Endothelial cell of umbilical vein (primary cell): ENCODE measurements around the gene TMEM205. TPM values are rescaled to one million over a fixed set of nuclear protein-coding genes. Genes with fewer than 3 reads are reported as not detected.

Experiments
- BruUV-seq: library from RNA; stranded (reverse); fragments of 400-500 nt; replicated peaks from 2 replicates; lab custom pipeline; 2021; lab: Mats Ljungman, UMichigan
- CTCF ChIA-PET: fragments of 300-600, 350-600 bp; sonication (Branson Sonifier 250); formaldehyde crosslinking; loops from one replicate; lab custom pipeline; 2021; ENCODE audit warnings: antibody characterized with exemption, inconsistent platforms; lab: Charles Lee
- POLR2A ChIA-PET: fragments of 300-600, 350-600 bp; sonication (Branson Sonifier 250); formaldehyde crosslinking; loops from one replicate; lab custom pipeline; 2021; ENCODE audit warnings: antibody characterized with exemption, inconsistent platforms; lab: Charles Lee
- DNase-seq: peaks from one replicate; pipeline ENCODE4 v3.0.0-alpha.2; 2011; ENCODE audit warnings: low read depth, low spot score
- FAIRE-seq: peaks from 2 replicates; lab custom pipeline; 2011; peaks lifted over from hg19 to GRCh38; lab: Jason Lieb, UNC
- H2AFZ ChIP-seq: 2 replicates; pipeline ENCODE4 v1.6.0; 2012; ENCODE audit warnings: low read depth, low read length, control low read depth, inconsistent platforms
- H3K27ac ChIP-seq: 2 replicates; pipeline ENCODE4 v1.5.1; 2011; ENCODE audit warnings: low read depth, mild to moderate bottlenecking, control low read depth, low read length, moderate library complexity; ENCODE audit not compliant: insufficient read depth
- H3K27me3 ChIP-seq, 2 experiments: 2 replicates each; pipeline versions ENCODE4 v1.6.0 to v1.6.1; 2011; ENCODE audit warnings: low read length in 2 of 2, mixed read lengths in 1 of 2; ENCODE audit not compliant: control insufficient read depth in 2 of 2, insufficient read depth in 2 of 2
- H3K36me3 ChIP-seq, 2 experiments: 2 replicates in 1 of 2; 3 replicates in 1 of 2; pipeline ENCODE4 v1.5.1; 2011; ENCODE audit warnings: low read length in 2 of 2, mild to moderate bottlenecking in 1 of 2, moderate library complexity in 1 of 2; ENCODE audit not compliant: control insufficient read depth in 2 of 2, insufficient read depth in 2 of 2; ENCODE audit errors: extremely low read depth in 1 of 2
- H3K4me1 ChIP-seq: 3 replicates; pipeline ENCODE4 v1.5.1; 2011; ENCODE audit warnings: mild to moderate bottlenecking, low read length; ENCODE audit not compliant: control insufficient read depth, insufficient read depth; ENCODE audit errors: extremely low read depth
- H3K4me2 ChIP-seq: 2 replicates; pipeline ENCODE4 v1.6.1; 2011; ENCODE audit warnings: low read length, control low read depth, mixed read lengths; ENCODE audit not compliant: insufficient read depth
- H3K4me3 ChIP-seq, 3 experiments: fragments of 200-600 bp in 1 of 3; sonication (generic), shearing (Covaris generic) in 1 of 3; replicated peaks in 1 of 3; 2 replicates each; pipeline ENCODE4 v1.5.1; 2011 to 2016; ENCODE audit warnings: control low read depth in 3 of 3, low read length in 3 of 3, mild to moderate bottlenecking in 2 of 3, inconsistent platforms in 1 of 3, low read depth in 1 of 3, moderate library complexity in 1 of 3; ENCODE audit not compliant: insufficient read depth in 1 of 3
- H3K79me2 ChIP-seq: 2 replicates; pipeline ENCODE4 v1.6.0; 2012; ENCODE audit warnings: low read length, inconsistent platforms; ENCODE audit not compliant: control insufficient read depth, insufficient read depth
- H3K9ac ChIP-seq: replicated peaks from 2 replicates; pipeline ENCODE3; 2011; ENCODE audit warnings: low read length, control low read depth; ENCODE audit not compliant: insufficient read depth; ENCODE audit errors: extremely low read depth
- H3K9me1 ChIP-seq: replicated peaks from 3 replicates; pipeline ENCODE4 v1.6.0; 2011; ENCODE audit warnings: mild to moderate bottlenecking, low read length; ENCODE audit not compliant: control insufficient read depth, insufficient read depth; ENCODE audit errors: extremely low read depth
- H3K9me3 ChIP-seq: replicated peaks from 2 replicates; pipeline ENCODE4 v1.5.1; 2012; ENCODE audit warnings: low read length, inconsistent platforms; ENCODE audit not compliant: control insufficient read depth, insufficient read depth
- H4K20me1 ChIP-seq: replicated peaks from 2 replicates; pipeline ENCODE3; 2011; ENCODE audit warnings: mild to moderate bottlenecking, low read length; ENCODE audit not compliant: control insufficient read depth, insufficient read depth; ENCODE audit errors: extremely low read depth
- EZH2 ChIP-seq: IDR thresholded peaks from 2 replicates; pipeline ENCODE4 v1.6.1; 2012; ENCODE audit warnings: borderline replicate concordance, low read depth, mild to moderate bottlenecking, moderate library complexity, low read length, inconsistent platforms; ENCODE audit not compliant: severe bottlenecking
- FOS ChIP-seq: IDR thresholded peaks from 2 replicates; pipeline ENCODE4 v1.6.1; 2011; ENCODE audit warnings: mild to moderate bottlenecking, low read length, moderate library complexity, borderline replicate concordance; ENCODE audit not compliant: insufficient read depth
- GATA2 ChIP-seq: IDR thresholded peaks from 2 replicates; pipeline ENCODE4 v1.7.0; 2011; ENCODE audit warnings: low read depth, mild to moderate bottlenecking, moderate library complexity, mixed read lengths, low read length; ENCODE audit not compliant: insufficient read length, insufficient read depth
- JUN ChIP-seq: IDR thresholded peaks from 2 replicates; pipeline ENCODE4 v1.6.1; 2011; ENCODE audit warnings: borderline replicate concordance, low read depth; ENCODE audit not compliant: insufficient read length, insufficient read depth
- MYC ChIP-seq: IDR thresholded peaks from one replicate; pipeline ENCODE4 v1.6.1; 2011; ENCODE audit warnings: mild to moderate bottlenecking, low read depth, low read length
- POLR2A ChIP-seq: IDR thresholded peaks from 2 replicates; pipeline ENCODE4 v1.6.1; 2012; ENCODE audit warnings: low read depth, mild to moderate bottlenecking, control low read depth, low read length
- POLR2AphosphoS5 ChIP-seq: IDR thresholded peaks from 2 replicates; pipeline ENCODE4 v1.6.1; 2012; ENCODE audit warnings: low read depth, mild to moderate bottlenecking, control low read depth, low read length, moderate library complexity; ENCODE audit not compliant: insufficient read depth
- dilution Hi-C: fragments of 300-500 bp; cut with MboI; formaldehyde crosslinking; loops from one replicate; pipeline ENCODE4 v1.15.0; 2019; ENCODE audit warnings: low sequenced_read_pairs; ENCODE audit not compliant: extremely low pct_ligation_motif_present
- intact Hi-C: fragments of 100-400 bp; cut with micrococcal nuclease; formaldehyde crosslinking; loops from one replicate; pipeline ENCODE4 v1.10.0; 2022
- polyA plus RNA-seq, 4 experiments: library from polyadenylated mRNA; depleted of rRNA in 3 of 4; stranded (reverse) in 3 of 4; unstranded in 1 of 4; fragments of >200 nt; gene quantifications; 2 replicates each; pipeline versions ENCODE4 v1.2.1 to v1.2.3, GENCODE V29; 2011 to 2012; ENCODE audit warnings: missing spikeins in 1 of 4
- total RNA-seq: library from RNA; stranded (reverse); gene quantifications from 2 replicates; pipeline ENCODE4 v1.2.3, GENCODE V29; 2021
- TF ChIP-seq, protein P1 (sequence below), 2 donors: IDR thresholded peaks; 1 replicate in 1 of 2; 2 replicates in 1 of 2; pipeline ENCODE4 v1.5.1; 2011; ENCODE audit warnings: low read length in 2 of 2, mild to moderate bottlenecking in 2 of 2, moderate library complexity in 2 of 2, control low read depth in 1 of 2, inconsistent platforms in 1 of 2, low read depth in 1 of 2; ENCODE audit not compliant: insufficient read depth in 1 of 2; ENCODE audit errors: extremely low read depth in 1 of 2
- TF ChIP-seq, protein P2 (sequence below): IDR thresholded peaks from 2 replicates; pipeline ENCODE4 v1.6.1; 2011; ENCODE audit not compliant: insufficient read depth, insufficient read length

Gene TMEM205
- total and polyA plus RNA-seq, 2 donors (not counting 3 experiments of a cell fraction or from before 2014, with no cell fraction given), result 57.3 to 345 TPM

DNA sequence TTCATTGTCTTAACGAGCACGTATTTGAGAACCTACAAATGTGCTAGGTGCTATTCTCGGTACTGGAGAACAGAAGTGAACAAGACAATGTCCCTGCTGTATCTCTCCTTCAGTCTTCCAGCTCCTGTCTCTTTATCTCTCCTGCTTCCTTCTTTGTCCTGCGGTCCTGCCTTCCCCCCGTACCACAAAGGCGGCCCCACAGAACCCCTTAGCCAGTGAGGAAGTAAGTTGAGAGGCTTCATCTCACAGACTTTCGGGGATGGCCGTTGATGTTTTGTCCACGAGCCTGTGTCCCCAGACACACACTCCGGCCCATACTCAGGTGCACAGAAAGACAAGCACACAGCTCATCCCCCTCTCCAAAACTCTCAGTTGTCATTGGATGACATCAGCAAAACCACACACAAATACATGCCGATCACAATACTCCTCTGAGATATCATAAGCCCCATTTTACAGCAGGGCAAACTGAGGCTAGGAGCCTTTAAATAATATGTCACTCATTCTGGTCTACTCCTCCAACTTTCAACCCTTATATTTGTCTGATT is 27.9 kb upstream of the TMEM205 start:
- H3K27ac ChIP-seq, result no peak overlapping the region
- CTCF ChIA-PET, result interaction anchor here (1.4 to 2.8 kb wide), 6 partner anchors 10 to 108 kb away, joined by 3 to 20 read pairs (median 7); partner anchors contain the start of genes CCDC159, EPOR, ODAD3 and PRKCSH
- H2AFZ ChIP-seq, result peak overlapping the region; percentile 16
- H3K4me3 ChIP-seq, result peak overlapping the region in 2 of 3 experiments; percentile 56 to 57
- no peaks in the 10 kb centered on the region for H3K27me3 ChIP-seq
- peaks cover 39% of the 10 kb centered on the region for H3K4me1 ChIP-seq
- TF ChIP-seq EZH2 (no peak), MYC (no peak), FOS (no peak), JUN (no peak), POLR2A (no peak), GATA2 (no peak), POLR2AphosphoS5 (no peak)
- TF ChIP-seq, protein P1, sequence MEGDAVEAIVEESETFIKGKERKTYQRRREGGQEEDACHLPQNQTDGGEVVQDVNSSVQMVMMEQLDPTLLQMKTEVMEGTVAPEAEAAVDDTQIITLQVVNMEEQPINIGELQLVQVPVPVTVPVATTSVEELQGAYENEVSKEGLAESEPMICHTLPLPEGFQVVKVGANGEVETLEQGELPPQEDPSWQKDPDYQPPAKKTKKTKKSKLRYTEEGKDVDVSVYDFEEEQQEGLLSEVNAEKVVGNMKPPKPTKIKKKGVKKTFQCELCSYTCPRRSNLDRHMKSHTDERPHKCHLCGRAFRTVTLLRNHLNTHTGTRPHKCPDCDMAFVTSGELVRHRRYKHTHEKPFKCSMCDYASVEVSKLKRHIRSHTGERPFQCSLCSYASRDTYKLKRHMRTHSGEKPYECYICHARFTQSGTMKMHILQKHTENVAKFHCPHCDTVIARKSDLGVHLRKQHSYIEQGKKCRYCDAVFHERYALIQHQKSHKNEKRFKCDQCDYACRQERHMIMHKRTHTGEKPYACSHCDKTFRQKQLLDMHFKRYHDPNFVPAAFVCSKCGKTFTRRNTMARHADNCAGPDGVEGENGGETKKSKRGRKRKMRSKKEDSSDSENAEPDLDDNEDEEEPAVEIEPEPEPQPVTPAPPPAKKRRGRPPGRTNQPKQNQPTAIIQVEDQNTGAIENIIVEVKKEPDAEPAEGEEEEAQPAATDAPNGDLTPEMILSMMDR (IDR thresholded peaks at IDR 0.05; ENCODE audit: extremely low read depth in 1 of 2, insufficient read depth in 1 of 2, low read depth in 1 of 2, low read length in 2 of 2), result no peak
- TF ChIP-seq, protein P2, sequence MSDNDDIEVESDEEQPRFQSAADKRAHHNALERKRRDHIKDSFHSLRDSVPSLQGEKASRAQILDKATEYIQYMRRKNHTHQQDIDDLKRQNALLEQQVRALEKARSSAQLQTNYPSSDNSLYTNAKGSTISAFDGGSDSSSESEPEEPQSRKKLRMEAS, result no peak
- intact Hi-C loops, result loop anchor here (2.0 kb wide), 1 partner anchor 35 kb away; the partner anchor contains the start of gene RAB3D
- peak overlapping the region; percentile 77 for H3K4me2 ChIP-seq
- dilution Hi-C loops, result no loop called here
- peak overlapping the region; percentile 89 for H3K9ac ChIP-seq
- no TSS peak for BruUV-seq
- no peak for DNase-seq
- POLR2A ChIA-PET, result interaction anchor here (1.6 kb wide), 1 partner anchor 10 kb away, joined by 4 read pairs; the partner anchor contains the start of gene EPOR
- no peaks in the 10 kb centered on the region for H3K9me3 ChIP-seq
- peaks cover 3% of the 10 kb centered on the region for H3K79me2 ChIP-seq
- no peaks in the 10 kb centered on the region for H3K9me1 ChIP-seq
- no peaks in the 10 kb centered on the region for H4K20me1 ChIP-seq
- no peak for FAIRE-seq
- H3K36me3 ChIP-seq, result no peaks in the 10 kb centered on the region
